ENCODE results near the gene NTPCR. TPM values are rescaled to one million over a fixed set of nuclear protein-coding genes. Genes with fewer than 3 reads are reported as not detected.

The NTPCR gene
- total RNA-seq, 1 experiment from 2014 or later, result 34.2 TPM

DNA sequence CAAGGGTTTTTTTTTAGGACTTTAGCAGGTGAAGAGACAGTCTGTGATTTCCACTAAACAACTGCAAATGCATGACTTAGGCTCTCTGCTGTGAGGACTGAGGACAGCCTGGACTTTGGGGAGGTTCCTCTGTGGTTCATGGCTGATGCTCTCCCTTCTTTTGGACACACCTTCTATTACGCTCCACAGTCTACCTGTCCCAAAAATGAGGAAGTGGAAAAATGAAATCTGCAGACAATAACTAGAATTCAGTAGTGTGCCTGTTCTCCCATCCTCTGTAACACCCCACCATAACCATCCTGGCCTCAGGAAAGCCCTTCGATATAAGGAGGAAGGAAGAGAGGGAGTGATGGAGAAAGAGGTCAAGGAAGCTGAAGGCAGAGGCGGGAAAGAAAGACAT lies 68.7 kb downstream of the NTPCR start:
- H3K79me2 ChIP-seq (ENCODE audit: insufficient read depth, low read length), result no peaks in the 10 kb centered on the region

More for the DNA sequence above, 68.7 kb downstream of the NTPCR start:
- ChIA-PET RAD21 (ENCODE audit: low non-redundant PET in 1 of 2, low total read pairs in 2 of 2, uncharacterized antibody in 2 of 2, unreplicated experiment in 2 of 2) (no interaction called here), POLR2A (no interaction called here), CTCF (no interaction called here)
- DNase-seq (ENCODE audit: low read depth, low spot score), result no peak
- BruUV-seq (replicated peaks), result no TSS peak
- Histone ChIP-seq H3K9me3 (ENCODE audit: control insufficient read depth in 1 of 2, insufficient read depth in 1 of 2, low read depth in 1 of 2, low read length in 2 of 2) (no peaks in the 10 kb centered on the region), H3K36me3 (ENCODE audit: control insufficient read depth in 1 of 2, insufficient read depth in 2 of 2, low read length in 2 of 2) (no peaks in the 10 kb centered on the region), H3K27ac (ENCODE audit: low read depth, low read length) (no peak overlapping the region), H4K20me1 (ENCODE audit: insufficient read depth) (no peaks in the 10 kb centered on the region), H3K4me1 (ENCODE audit: control insufficient read depth in 1 of 2, insufficient read depth in 2 of 2, low read length in 2 of 2) (no peaks in the 10 kb centered on the region), H3K4me3 (replicated peaks in 1 of 2; ENCODE audit: low read depth in 1 of 2, low read length in 2 of 2) (no peak overlapping the region), H3K4me2 (ENCODE audit: low read length) (no peak overlapping the region), H3K27me3 (ENCODE audit: insufficient read depth, low read length) (no peaks in the 10 kb centered on the region), H2AFZ (ENCODE audit: low read depth, low read length, poor library complexity, severe bottlenecking) (no peak overlapping the region), H3K9ac (ENCODE audit: low read length) (no peak overlapping the region), H3K9me2 (ENCODE audit: insufficient read depth) (no peaks in the 10 kb centered on the region)
- no peak for TF ChIP-seq EZH2phosphoT487 (IDR thresholded peaks at IDR 0.05; ENCODE audit: borderline replicate concordance)
- TF ChIP-seq, protein P1, sequence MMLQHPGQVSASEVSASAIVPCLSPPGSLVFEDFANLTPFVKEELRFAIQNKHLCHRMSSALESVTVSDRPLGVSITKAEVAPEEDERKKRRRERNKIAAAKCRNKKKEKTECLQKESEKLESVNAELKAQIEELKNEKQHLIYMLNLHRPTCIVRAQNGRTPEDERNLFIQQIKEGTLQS (IDR thresholded peaks at IDR 0.05), result no peak
- no peak for TF ChIP-seq ZNF274 (IDR thresholded peaks at IDR 0.05; ENCODE audit: low read depth, low read length)
- no peak for TF ChIP-seq EZH2 (IDR thresholded peaks at IDR 0.05)
- TF ChIP-seq, protein P2, sequence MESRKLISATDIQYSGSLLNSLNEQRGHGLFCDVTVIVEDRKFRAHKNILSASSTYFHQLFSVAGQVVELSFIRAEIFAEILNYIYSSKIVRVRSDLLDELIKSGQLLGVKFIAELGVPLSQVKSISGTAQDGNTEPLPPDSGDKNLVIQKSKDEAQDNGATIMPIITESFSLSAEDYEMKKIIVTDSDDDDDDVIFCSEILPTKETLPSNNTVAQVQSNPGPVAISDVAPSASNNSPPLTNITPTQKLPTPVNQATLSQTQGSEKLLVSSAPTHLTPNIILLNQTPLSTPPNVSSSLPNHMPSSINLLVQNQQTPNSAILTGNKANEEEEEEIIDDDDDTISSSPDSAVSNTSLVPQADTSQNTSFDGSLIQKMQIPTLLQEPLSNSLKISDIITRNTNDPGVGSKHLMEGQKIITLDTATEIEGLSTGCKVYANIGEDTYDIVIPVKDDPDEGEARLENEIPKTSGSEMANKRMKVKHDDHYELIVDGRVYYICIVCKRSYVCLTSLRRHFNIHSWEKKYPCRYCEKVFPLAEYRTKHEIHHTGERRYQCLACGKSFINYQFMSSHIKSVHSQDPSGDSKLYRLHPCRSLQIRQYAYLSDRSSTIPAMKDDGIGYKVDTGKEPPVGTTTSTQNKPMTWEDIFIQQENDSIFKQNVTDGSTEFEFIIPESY (IDR thresholded peaks at IDR 0.05; ENCODE audit: extremely low read depth, insufficient replicate concordance, low read length), result no peak
- no peak for TF ChIP-seq SIN3A (IDR thresholded peaks at IDR 0.05; ENCODE audit: low read depth)
- no peak for TF ChIP-seq EGR1 (IDR thresholded peaks at IDR 0.05; ENCODE audit: low read depth)
- TF ChIP-seq SRF (IDR thresholded peaks at IDR 0.05; ENCODE audit: low read depth), result no peak
- TF ChIP-seq, protein P3, sequence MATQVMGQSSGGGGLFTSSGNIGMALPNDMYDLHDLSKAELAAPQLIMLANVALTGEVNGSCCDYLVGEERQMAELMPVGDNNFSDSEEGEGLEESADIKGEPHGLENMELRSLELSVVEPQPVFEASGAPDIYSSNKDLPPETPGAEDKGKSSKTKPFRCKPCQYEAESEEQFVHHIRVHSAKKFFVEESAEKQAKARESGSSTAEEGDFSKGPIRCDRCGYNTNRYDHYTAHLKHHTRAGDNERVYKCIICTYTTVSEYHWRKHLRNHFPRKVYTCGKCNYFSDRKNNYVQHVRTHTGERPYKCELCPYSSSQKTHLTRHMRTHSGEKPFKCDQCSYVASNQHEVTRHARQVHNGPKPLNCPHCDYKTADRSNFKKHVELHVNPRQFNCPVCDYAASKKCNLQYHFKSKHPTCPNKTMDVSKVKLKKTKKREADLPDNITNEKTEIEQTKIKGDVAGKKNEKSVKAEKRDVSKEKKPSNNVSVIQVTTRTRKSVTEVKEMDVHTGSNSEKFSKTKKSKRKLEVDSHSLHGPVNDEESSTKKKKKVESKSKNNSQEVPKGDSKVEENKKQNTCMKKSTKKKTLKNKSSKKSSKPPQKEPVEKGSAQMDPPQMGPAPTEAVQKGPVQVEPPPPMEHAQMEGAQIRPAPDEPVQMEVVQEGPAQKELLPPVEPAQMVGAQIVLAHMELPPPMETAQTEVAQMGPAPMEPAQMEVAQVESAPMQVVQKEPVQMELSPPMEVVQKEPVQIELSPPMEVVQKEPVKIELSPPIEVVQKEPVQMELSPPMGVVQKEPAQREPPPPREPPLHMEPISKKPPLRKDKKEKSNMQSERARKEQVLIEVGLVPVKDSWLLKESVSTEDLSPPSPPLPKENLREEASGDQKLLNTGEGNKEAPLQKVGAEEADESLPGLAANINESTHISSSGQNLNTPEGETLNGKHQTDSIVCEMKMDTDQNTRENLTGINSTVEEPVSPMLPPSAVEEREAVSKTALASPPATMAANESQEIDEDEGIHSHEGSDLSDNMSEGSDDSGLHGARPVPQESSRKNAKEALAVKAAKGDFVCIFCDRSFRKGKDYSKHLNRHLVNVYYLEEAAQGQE (IDR thresholded peaks at IDR 0.05; ENCODE audit: low read depth), result no peak
- TF ChIP-seq FOSL1 (IDR thresholded peaks at IDR 0.05; ENCODE audit: low read depth), result no peak
- TF ChIP-seq POLR2AphosphoS5 (IDR thresholded peaks at IDR 0.05; ENCODE audit: low read depth, low read length), result no peak
- TF ChIP-seq CEBPB (IDR thresholded peaks at IDR 0.05; ENCODE audit: low read depth), result no peak
- no peak for TF ChIP-seq YY1 (IDR thresholded peaks at IDR 0.05; ENCODE audit: extremely low read depth, insufficient replicate concordance, low read depth, low read length)
- TF ChIP-seq TCF7L2 (IDR thresholded peaks at IDR 0.05; ENCODE audit: borderline replicate concordance, extremely low read depth, insufficient read depth, insufficient read length), result no peak
- TF ChIP-seq, protein P4, sequence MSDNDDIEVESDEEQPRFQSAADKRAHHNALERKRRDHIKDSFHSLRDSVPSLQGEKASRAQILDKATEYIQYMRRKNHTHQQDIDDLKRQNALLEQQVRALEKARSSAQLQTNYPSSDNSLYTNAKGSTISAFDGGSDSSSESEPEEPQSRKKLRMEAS (IDR thresholded peaks at IDR 0.05), result no peak
- no peak for ATAC-seq
- intact Hi-C loops (cut with micrococcal nuclease), result no loop called here

Data from HCT116 (cell line).